Fibroblast of peridontal ligament (primary cell): ENCODE data around the gene ATP5PD.
A peak's percentile ranks its signal among the peaks of the same experiment; 100 is the strongest.
"Not testable (repeated sequence)": the region's sequence is repeated elsewhere in the genome, so short reads cannot be mapped to it uniquely, and the experiment has no call there.

Experiments
- DNase-seq: peaks from one replicate; pipeline ENCODE4 v3.0.0-alpha.2; 2010; ENCODE audit errors: extremely low read depth

The ATP5PD gene

GRCh38 chr17:75077496-75078283 is 30.9 kb upstream of the ATP5PD start:
- DNase-seq, result no peak

GRCh38 chr17:75077072-75077495 is 30.3 kb upstream of the ATP5PD start:
- no peak for DNase-seq

- no peak for DNase-seq
Measured at GRCh38 chr17:75075597-75076336, 29.0 kb upstream of the ATP5PD start.

DNA sequence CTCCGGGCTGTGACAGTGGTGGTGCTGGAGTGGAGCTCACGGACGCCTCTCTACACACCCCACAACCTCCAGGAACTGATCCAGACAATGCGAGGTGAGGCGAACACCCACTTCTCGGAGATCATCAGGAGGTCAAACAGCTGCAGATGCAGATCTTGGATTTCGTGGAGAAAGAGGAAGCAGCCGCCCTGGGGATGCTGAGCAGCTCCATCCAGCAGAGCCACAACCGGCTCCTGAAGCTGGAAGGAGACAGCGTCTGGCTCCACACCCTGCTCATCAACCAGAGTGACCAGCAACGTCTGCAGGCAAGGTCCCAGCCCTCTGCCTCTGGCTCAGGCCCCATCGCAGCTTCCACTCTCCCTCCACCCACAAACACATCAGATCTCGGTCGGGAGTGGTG is 27.8 kb upstream of the ATP5PD start:
- no peak for DNase-seq

GRCh38 chr17:75073618-75074047 is 26.9 kb upstream of the ATP5PD start:
- DNase-seq, result no peak

GRCh38 chr17:75072909-75073308 is 26.1 kb upstream of the ATP5PD start:
- not testable (repeated sequence) for DNase-seq

DNA sequence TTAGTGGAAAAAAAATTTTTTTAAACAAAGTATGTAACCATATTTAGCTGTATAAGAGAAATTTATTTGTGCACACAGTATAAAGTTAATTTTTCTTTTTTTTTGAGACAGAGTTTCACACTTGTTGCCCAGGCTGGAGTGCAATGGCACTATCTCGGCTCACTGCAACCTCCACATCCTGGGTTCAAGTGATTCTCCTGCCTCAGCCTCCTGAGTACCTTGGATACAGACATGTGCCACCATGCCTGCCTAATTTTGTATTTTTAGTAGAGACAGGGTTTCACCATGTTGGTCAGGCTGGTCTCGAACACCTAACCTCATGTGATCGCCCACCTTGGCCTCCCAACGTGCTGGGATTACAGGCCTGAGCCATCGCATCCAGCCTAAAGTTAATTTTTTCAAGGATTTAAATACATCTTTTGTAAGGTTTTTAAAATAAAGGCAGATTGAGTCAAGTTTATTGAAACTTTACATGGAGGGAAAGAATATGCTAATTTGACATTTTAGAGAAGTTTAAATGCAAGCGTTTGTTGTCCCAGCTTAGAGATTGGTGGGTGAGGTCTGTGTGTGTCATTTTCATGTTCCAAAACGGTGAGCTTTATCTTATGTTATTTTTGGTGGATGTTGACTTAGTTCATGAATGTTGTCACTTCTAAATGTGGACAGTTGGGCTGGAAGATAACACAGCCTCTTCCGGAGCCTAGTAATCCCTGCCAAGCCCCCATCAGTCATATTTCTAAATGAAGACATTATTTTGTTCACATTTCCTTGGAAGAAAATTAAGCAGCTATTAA is 24.9 kb upstream of the ATP5PD start:
- DNase-seq, result not testable (repeated sequence)

DNA sequence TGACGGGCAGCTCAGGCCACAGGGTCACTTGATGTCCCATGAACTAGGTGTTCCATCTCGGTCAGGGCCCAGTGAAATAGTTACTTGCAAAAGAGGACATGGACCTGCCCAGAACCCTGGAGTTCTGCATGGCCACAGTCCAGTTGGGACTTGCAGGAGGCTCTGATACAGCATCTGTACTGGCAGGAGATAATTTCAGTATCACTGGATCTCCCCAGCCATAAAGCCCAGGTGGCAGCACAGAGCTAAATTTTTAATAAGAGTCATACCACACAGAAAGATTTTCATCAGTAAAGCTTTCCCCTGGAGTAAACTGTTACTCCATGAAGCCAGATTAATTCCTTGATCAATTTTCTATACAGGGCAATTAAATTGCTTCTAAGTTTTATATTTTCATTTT is 23.0 kb upstream of the ATP5PD start:
- DNase-seq, result peak; percentile 57

DNA sequence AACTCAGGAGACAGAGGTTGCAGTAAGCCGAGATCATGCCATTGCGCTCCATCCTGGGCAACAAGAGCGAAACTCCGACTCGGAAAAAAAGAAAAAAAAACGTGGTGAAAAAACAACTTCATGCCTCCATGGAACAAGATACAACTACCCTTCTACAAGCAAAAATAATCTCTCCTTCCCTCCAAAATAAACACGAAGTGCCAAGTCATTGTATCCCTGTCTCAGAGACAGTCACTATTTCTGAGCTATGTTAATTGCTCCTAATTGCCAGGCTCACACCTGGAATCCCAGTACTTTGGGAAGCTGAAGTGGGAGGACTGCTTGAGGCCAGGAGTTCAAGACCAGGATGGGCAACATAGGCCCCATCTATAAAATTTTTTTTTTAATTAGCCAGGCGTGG is 22.0 kb upstream of the ATP5PD start:
- no peak for DNase-seq

DNA sequence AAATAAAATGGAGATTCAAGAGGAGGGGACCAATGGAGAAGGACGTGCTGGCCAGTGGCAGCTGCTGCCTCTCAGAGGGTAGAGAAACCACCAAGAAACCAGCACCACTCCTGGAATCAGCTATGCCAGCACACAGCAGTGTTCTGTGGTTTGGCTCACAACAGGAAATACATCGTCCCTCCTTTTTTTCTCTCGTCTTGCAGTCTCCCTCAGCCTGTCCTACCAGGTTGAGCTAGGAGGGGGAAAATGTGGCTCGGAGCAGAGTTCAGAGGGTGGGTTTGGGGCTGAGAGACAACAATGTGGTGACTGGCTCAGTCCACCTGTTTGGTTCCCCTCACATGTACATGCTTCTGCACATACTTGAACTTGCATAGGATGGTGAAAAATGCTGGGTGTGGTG is 21.1 kb upstream of the ATP5PD start:
- DNase-seq, result no peak

- DNase-seq, result no peak
Measured at GRCh38 chr17:75065562-75066151, 18.9 kb upstream of the ATP5PD start.

GRCh38 chr17:75064867-75065561 is 18.2 kb upstream of the ATP5PD start:
- no peak for DNase-seq

- DNase-seq, result no peak
Measured at GRCh38 chr17:75064460-75064859, 17.7 kb upstream of the ATP5PD start.

DNA sequence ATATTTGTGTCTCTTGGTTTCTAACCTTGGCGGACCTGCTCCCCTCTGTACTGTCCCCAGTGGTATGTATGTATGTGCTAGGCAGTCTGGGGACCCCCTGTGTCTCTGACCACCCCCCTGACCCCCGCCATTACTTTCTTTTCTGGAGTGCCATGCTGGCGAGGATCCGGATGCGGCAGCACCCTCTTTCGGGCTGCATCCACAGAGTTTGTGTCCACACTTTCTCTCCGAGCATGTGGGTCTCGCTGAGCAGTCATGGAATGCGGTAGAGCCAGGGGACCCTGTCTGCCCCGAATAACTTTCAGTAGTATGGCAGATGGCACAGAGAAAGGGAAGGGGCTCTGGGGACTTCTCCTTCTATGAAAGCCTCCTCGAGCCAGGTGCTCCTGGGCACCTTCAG is 17.3 kb upstream of the ATP5PD start:
- DNase-seq, result no peak

- DNase-seq, result no peak
Measured at GRCh38 chr17:75063626-75064025, 16.9 kb upstream of the ATP5PD start.

GRCh38 chr17:75063201-75063600 is 16.4 kb upstream of the ATP5PD start:
- DNase-seq, result no peak

DNA sequence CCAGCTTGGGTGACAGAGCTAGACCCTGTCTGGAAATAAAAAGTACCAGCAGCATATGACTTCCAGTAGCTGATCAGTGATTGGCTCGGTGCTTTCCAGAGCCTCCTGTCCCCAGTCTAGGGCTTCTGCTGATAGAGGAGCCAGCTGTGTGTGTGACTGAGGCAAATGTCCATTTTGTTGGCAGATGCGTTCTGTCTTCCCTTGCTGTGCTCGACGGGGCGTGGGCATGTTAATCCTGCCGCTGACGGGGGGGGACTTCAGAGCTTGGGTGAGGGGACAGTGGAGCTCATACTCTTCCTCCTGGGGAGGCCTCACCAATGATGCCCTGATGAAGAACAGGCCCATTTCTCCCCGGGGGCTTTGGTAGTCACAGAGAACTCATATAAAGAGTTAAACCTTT is 14.8 kb upstream of the ATP5PD start:
- no peak for DNase-seq

DNA sequence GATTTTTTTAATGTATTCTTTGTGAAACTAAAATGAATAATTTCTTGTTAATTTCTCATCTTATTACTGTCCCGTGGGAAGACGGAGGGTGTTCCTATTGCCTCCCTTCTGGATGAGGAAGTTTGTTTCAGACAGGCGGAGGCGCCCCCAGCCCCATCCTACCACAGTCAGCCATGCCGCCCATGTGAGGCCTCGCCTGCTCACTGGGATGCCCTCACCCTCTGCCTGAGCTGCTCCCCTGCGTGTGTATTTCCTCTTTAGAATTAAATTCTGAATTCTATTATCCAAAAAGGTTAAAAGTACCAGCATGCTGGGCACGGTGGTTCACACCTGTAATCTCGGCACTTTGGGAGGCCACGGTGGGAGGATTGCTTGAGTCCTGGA is 14.3 kb upstream of the ATP5PD start:
- no peak for DNase-seq

DNA sequence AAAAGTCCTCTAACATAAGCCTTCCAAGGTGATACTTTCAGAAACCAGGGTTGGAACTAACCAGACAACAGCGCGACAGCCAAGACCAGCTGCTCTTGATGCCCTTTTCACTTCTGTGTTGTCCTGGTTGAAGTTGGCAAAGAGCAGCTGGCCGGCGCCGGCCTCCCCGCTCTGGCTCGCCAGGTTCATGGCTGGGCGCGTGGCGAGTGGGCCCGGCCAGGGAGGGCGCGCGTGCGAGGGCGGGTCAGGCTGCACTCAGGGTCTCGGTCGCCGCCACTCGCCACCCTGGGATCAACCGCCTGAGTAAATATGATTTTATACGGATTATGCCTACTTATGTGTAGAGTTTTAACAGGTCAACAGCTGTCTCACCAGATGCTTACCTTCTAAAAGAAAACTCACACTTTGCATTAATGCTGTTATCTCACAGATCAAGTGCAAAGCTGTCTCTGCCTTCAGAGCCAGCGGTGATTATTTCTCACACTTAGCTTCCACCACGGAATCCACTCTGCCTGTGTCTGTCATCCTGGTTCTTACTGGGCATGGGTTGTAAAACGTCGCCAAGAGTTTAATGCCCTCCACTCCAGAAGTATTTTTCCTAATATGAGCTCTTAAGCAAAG is 13.8 kb upstream of the ATP5PD start:
- no peak for DNase-seq

GRCh38 chr17:75059369-75060345 is 12.9 kb upstream of the ATP5PD start:
- peak; percentile 93 for DNase-seq
